Hypothalamus (tissue), 51 donors: ENCODE data around the gene TMEM107.

Experiments used
- DNase-seq, 51 donors: peaks; one replicate each; lab custom pipeline; 2025; lab: John Stamatoyannopoulos, UW

TMEM107 gene

DNA sequence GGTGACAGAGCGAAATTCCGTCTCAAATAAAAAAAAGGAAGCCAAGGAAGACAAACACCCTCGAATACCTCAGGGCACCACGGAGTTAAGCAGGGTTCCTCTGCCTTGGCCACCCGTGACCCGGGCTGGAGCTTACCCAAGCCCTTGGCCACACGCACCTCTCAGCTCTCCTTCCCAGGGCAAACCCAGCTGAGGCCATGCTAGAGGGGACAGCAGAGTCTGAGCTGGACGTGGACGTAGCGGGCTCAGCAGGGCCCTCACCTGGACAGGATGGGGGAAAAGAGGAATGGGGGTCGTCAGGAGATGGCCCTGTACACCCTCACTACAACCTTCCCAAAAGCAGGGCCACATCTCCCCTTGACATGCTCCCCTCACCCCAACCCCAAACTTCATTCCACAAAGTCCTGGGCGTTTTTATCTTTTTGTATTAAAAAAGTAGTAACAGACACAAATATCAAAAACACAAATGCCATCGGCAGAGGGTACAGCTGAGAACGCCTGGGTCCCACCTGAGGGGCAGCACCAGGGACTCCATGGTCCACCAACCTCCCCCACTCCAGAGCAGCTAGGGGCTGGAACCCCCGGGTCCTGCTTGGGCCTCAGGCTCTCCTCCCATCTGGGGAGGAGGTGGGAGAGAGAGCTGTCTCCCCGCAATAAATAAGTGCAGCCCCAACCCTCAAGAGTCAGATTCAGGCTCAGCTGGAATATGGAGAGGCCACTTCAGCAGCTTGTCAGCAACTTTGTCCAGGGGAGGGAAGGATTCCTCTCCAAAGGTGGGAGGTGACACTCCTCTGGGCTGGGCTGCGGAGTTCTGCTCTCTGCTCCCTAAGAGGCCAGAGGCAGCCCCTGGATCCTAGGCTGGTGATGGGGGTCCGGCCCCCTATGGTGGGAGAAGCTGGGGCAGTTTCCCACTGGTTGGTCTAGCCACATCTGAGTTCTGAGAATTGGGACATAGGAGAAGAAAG lies 35.8 kb downstream of the TMEM107 start:
- DNase-seq: no peak

GRCh38 chr17:8138672-8139371 lies 37.4 kb downstream of the TMEM107 start:
- DNase-seq: peak in 50 of 51 donors; percentile 60 to 98 (median 89)

GRCh38 chr17:8138374-8138671 lies 37.9 kb downstream of the TMEM107 start:
- DNase-seq: no peak

DNA sequence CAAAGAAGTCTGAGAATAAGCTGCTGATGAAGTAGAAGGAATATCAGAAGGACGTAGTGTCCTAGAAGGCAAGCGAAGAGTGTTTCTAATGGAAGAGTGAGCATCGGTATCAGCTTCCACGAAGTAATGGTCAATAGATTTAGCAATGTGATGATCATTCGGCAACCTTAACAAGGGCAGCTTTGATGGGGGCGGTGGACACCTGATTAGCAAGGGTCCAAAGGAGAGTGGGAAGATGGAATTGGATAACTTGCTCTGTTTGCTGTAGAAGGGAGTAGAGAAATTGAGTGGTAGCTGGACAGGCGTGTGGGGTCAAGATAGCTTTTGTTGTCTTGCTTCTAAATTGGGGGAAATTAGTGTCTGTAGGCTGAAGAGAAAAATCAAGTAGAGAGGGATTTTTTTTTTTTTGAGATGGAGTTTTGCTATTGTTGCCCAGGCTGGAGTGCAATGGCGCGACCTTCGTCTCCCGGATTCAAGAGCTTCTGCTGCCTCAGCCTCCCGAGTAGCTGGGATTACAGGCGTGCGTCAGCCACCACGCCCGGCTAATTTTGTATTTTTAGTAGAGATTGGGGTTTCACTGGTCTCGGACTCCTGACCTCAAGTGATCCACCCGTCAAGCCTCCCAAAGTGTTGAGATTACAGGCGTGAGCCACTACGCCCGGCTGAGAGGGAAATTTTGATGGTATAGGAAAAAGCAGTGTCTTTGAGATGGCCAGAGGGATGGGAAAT lies 38.4 kb downstream of the TMEM107 start:
- DNase-seq: no peak

DNA sequence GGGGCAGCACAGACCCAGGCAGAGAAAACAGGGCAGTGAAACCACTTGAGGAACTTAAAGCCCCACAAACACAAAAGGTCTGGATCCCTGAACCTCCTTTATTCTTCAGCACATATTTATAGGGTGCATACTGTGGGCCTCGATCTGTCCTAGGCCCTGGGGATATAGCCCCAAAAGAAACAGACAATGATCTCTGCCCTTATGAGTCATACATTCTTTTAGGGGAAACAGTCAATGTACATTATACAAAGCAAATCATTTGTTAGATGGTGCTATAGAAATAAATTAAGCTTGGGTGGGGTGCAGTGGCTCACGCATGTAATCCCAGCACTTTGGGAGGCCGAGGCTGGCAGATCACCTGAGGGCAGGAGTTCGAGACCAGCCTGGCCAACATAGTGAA lies 42.2 kb downstream of the TMEM107 start:
- DNase-seq: no peak

GRCh38 chr17:8133399-8133798 lies 42.8 kb downstream of the TMEM107 start:
- no peak for DNase-seq

- no peak for DNase-seq
Observed at GRCh38 chr17:8131844-8132441, 44.2 kb downstream of the TMEM107 start.

- no peak for DNase-seq
Observed at GRCh38 chr17:8128125-8128784, 47.9 kb downstream of the TMEM107 start.

DNA sequence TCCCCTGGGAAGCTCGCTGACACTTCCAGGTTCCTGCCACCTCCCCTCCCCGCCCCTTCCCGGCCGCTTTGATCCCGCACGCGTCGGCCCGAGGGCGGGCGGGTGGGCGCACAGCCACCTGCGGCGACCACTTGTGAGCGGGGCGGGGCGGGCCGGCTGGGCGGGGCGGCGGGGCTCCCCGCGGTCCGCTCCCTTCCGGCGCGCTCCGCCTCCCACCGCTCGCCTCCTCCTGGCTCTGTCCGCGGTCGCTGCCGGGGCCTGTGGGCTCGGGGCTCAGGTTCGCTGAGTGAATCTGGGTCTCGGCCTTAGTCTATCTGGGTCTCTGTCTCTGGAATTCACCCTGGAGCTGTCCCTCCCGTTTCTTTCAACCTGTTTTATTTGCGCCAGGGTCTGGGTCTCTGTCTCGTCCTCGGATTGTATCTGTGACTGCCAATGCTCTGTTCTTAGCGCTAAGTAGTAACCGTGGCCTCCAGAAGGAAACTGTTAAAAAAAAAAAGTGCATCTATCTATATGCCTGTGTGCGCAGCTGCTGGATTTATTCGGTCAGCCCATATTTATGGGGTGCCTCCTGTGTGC lies 49.6 kb downstream of the TMEM107 start:
- DNase-seq: peak in 14 of 51 donors; percentile 17 to 62 (median 42)

DNA sequence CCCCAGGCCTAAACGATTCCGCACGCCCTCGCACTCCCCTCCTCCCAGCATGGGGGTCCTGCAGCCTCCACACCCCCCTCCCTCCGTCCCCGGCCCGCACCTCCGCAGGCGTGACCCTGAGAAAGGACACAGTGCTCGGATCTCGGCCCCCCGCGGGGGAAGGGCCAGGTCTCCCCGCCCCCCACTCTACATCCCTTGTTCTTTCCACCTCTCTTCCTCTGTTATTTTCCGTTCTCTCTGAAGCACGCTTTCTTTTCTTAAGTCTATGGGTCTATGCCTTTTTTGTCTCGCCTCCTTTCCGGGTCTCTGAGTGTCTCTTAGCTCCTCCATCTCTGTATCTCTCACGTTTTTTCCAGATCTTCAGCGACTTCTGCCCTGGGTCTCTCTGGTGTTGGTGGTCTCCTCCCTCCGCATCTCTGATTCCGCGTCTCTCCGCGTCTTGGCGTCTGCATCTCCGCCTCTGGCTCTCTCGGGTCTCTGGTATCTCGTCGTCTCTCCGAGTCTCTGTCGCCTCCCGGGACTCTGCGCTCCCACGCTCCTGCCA lies 50.2 kb downstream of the TMEM107 start:
- peak in 3 of 51 donors; percentile 45 to 71 (median 47) for DNase-seq

DNA sequence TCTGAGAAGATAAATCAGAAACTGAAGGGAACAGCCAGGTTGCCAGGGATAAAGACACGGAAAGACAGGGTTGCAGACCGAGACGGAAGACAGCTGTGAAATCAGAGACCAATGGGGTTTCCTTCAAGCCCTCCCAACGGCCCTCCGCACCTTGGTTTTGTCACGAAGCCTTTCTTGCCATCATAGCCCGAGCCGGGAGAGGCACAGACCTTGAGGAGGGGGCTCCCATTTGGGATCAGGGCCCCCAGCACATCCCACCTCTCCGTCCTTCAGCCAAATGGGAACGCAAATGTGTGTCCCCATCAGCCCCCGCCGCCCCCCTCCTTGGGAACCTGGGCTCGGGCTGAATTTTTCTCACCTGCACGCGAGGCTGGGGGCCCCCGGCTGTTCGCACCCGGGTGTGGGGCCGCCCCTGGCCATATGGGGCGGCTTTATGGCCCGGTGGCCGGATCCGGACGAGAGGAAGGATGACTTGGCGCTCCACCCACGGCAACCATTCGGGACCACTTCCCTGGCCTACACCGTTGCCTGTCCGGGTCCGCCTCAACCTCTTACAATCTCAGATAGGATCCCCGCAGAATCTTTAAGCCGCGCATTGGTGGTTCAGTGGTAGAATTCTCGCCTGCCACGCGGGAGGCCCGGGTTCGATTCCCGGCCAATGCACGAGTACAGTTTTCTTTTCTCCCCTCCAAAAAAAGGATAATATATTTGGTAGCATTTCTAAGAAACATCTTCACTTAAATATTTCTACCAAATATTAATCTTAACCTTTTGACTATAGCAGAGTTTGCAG lies 50.8 kb downstream of the TMEM107 start:
- DNase-seq: peak in 49 of 51 donors; percentile 34 to 87 (median 70)

DNA sequence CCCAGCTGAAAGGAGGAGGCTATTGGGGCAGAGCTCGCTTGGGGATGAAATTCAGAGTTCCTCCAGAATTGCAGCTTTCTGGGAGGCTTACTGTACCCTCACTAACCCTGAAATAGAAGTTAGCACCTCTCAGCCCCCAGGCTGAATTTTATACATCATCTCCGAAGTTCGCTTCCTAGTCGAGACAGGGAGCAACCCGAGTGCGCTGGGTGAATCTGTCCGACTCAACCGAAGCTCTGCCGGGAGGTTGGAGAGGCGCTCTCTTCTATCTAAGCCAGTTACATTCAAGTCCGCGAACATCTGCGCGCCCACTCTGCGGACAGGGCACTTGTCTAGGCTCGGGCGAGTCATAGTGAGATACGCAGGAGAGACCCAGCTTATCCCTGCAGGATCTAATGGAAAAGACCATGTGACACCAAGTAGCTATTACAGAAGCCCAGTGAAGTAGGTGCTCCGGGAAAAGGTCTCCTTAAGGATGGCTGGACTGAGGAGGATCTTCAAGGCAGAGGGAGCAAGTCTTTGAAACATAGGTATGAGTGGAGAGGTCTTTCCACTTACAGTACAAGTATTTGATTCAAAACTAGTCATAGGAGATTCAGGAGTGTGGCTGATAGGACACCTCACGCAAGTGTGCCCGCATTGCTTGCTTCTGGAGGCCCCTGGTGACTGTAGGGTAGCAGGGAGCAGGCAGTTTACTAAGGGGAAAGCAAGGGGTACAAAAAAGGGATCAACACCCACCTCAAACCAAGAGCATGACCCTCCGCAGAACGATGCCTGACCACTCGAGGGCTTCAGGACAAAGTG lies 51.6 kb downstream of the TMEM107 start:
- peak in 4 of 51 donors; percentile 9 to 29 (median 19) for DNase-seq

GRCh38 chr17:8123695-8124349 lies 52.4 kb downstream of the TMEM107 start, which contains the start of gene HES7:
Gene HES7 (minus strand): TSS chr17:8124106. CDS start chr17:8124084, 22 bp downstream.
- DNase-seq: no peak

DNA sequence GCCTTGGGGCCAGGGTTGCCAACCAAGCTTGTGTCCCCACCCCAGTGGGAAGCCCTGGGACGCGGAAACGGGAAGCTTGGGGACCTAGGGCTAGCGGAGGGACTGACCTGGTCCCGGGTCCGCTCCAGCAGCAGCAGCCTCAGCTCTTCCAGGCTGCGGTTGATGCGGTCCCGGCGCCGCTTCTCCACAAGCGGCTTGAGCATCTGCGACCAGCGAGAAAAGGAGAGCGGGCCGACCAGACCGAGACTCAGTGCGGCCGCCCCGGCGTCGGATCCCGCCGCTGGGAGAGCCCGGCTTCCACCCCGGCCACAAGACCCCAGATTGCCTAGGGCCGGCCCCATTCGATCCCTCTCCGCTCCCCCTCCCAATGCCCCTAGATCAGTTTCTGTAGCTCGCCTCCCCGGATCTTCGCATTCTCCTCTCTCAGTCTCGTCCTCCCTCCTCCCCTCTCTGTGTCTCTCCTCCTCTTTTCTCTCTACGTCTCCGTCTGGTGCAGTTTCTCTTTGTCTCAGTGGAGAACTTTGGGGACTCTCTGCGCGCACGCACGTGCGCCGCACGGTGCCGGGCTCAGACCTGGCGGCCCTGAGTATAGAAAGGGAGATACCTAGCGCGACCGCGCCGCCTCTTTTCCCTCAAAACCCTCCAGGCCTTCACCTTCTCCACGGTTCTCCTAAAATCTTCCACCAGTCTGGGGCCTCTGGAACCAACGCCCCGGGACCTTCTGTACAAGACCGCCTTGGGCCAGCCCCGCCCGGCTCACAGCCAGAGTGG lies 53.1 kb downstream of the TMEM107 start:
- DNase-seq: peak in 3 of 51 donors; percentile 19 to 36 (median 27)
